Osteoblast (primary cell): ENCODE measurements around the gene TACR3. TPM values are rescaled to one million over a fixed set of nuclear protein-coding genes. Genes with fewer than 3 reads are reported as not detected.
"Not testable (repeated sequence)": the region's sequence is repeated elsewhere in the genome, so short reads cannot be mapped to it uniquely, and the experiment has no call there.

Experiments used
- DNase-seq: peaks from one replicate; pipeline ENCODE4 v3.0.0; 2011; ENCODE audit warnings: low spot score, mixed read lengths; ENCODE audit not compliant: insufficient read length; ENCODE audit errors: missing footprints
- H2AFZ ChIP-seq: 2 replicates; pipeline ENCODE4 v1.6.0; 2011; ENCODE audit warnings: mild to moderate bottlenecking, low read length
- H3K27ac ChIP-seq: 2 replicates; pipeline ENCODE4 v1.5.1; 2011; ENCODE audit warnings: mild to moderate bottlenecking, low read depth, low read length, moderate library complexity
- H3K27me3 ChIP-seq: 2 replicates; pipeline ENCODE4 v1.6.0; 2012; ENCODE audit warnings: mild to moderate bottlenecking, control low read depth, inconsistent platforms, low read length, moderate library complexity; ENCODE audit not compliant: insufficient read depth
- H3K36me3 ChIP-seq: 2 replicates; pipeline ENCODE4 v1.5.1; 2011; ENCODE audit warnings: mild to moderate bottlenecking, low read length, control low read depth, moderate library complexity; ENCODE audit not compliant: insufficient read depth
- H3K4me1 ChIP-seq: 2 replicates; pipeline ENCODE4 v1.5.1; 2011; ENCODE audit warnings: mild to moderate bottlenecking, low read length, control low read depth, moderate library complexity; ENCODE audit not compliant: insufficient read depth
- H3K4me2 ChIP-seq: 2 replicates; pipeline ENCODE4 v1.6.0; 2011; ENCODE audit warnings: mild to moderate bottlenecking, low read length; ENCODE audit not compliant: insufficient read depth
- H3K4me3 ChIP-seq: fragments of 200-600 bp; sonication (generic); 3 replicates; pipeline ENCODE4 v1.5.1; 2012; ENCODE audit warnings: mild to moderate bottlenecking, low read length, inconsistent platforms; ENCODE audit not compliant: insufficient read depth
- H3K79me2 ChIP-seq: 2 replicates; pipeline ENCODE4 v1.6.0; 2012; ENCODE audit warnings: mild to moderate bottlenecking, low read length, control low read depth, inconsistent platforms; ENCODE audit not compliant: insufficient read depth
- H3K9me3 ChIP-seq: 2 replicates; pipeline ENCODE4 v1.5.1; 2011; ENCODE audit warnings: low read depth, low read length, control low read depth
- H4K20me1 ChIP-seq: 2 replicates; pipeline ENCODE4 v1.6.0; 2012; ENCODE audit warnings: mild to moderate bottlenecking, low read length, control low read depth; ENCODE audit not compliant: insufficient read depth
- total RNA-seq: library from RNA; depleted of rRNA; stranded (reverse); fragments of >200 nt; gene quantifications from 2 replicates; pipeline ENCODE4 v1.2.3, GENCODE V29; 2012
- TF ChIP-seq, protein P1 (sequence below): IDR thresholded peaks from 2 replicates; pipeline ENCODE4 v1.5.1; 2011; ENCODE audit warnings: mild to moderate bottlenecking, low read depth, low read length, moderate library complexity; ENCODE audit errors: extremely low read depth

The TACR3 gene
- total RNA-seq, 1 donor = not detected

DNA sequence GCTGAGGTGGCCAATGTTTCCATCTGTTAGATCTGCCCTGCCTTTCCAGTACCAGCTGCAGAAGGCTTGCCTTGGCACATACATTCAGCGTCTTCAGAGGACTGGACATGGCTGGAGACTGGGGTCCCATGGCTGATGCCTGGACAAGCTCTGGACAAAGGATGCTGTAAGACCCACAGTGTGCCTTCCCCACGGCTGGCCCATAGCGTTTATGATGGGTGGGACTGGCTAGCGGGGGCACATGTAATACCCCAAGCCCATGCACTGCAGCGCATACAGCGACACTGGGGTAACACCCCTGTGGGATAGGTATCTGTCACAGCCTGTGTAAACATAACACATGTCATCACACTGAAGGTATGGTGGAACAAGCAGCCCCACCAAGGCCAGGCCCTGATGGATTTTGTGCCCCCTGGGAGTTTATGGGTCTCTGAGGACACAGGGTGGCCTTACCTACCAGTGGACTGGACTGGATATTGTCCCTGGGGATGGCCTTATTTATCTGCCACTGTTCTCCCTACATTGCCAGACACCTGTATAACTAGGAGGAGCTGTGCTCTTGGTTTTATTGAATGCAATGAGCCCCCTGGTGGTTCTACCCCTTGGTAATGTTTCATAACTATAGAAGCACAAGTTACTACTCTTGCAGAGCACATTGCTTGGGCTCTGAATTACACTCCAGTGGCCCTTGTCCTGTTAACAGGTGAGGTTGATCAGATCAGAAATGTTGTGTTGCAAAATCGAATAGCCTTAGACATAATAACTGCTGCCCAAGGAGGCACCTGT, 34.3 kb upstream of the TACR3 start:
- no peak overlapping the region for H3K4me3 ChIP-seq
- H3K36me3 ChIP-seq = no peaks in the 10 kb centered on the region
- H3K27me3 ChIP-seq = no peaks in the 10 kb centered on the region
- no peak for DNase-seq
- H4K20me1 ChIP-seq = no peaks in the 10 kb centered on the region
- H3K27ac ChIP-seq = no peak overlapping the region
- H3K9me3 ChIP-seq = peaks cover 2% of the 10 kb centered on the region
- no peak overlapping the region for H3K4me2 ChIP-seq
- no peaks in the 10 kb centered on the region for H3K4me1 ChIP-seq
- no peak overlapping the region for H2AFZ ChIP-seq
- TF ChIP-seq, protein P1, sequence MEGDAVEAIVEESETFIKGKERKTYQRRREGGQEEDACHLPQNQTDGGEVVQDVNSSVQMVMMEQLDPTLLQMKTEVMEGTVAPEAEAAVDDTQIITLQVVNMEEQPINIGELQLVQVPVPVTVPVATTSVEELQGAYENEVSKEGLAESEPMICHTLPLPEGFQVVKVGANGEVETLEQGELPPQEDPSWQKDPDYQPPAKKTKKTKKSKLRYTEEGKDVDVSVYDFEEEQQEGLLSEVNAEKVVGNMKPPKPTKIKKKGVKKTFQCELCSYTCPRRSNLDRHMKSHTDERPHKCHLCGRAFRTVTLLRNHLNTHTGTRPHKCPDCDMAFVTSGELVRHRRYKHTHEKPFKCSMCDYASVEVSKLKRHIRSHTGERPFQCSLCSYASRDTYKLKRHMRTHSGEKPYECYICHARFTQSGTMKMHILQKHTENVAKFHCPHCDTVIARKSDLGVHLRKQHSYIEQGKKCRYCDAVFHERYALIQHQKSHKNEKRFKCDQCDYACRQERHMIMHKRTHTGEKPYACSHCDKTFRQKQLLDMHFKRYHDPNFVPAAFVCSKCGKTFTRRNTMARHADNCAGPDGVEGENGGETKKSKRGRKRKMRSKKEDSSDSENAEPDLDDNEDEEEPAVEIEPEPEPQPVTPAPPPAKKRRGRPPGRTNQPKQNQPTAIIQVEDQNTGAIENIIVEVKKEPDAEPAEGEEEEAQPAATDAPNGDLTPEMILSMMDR = no peak
- H3K79me2 ChIP-seq = no peaks in the 10 kb centered on the region

- not testable (repeated sequence) for H3K79me2 ChIP-seq, H3K9me3 ChIP-seq, H3K36me3 ChIP-seq, H3K4me3 ChIP-seq, H3K4me1 ChIP-seq, H3K27me3 ChIP-seq, H3K27ac ChIP-seq, H3K4me2 ChIP-seq, DNase-seq, H4K20me1 ChIP-seq, H2AFZ ChIP-seq
Measured at GRCh38 chr4:103723150-103723549, 3.4 kb upstream of the TACR3 start.

DNA sequence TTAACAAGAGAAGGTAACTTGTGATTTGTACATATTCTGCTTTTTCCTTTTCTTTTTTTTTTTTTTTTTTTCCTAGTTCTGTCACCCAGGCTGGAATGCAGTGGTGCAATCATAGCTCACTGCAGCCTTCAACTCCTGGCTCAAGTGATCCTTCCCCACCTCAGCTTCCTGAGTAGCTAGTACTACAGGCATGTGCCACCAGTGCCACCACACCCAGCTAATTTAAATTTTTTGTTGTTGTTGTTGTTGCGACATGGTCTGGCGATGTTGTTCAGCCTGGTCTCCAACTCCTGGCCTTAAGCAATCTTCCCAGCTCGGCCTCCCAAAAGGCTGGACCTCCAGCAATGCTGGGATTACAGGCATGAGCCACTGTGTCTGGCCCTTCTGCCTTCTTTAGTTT, 1.5 kb upstream of the TACR3 start:
- H3K4me3 ChIP-seq = no peak overlapping the region

GRCh38 chr4:103720661-103721060, 876 bp upstream of the TACR3 start:
- no peak overlapping the region for H3K4me3 ChIP-seq
- no peaks in the 10 kb centered on the region for H3K9me3 ChIP-seq
- no peaks in the 10 kb centered on the region for H3K27me3 ChIP-seq
- no peak overlapping the region for H2AFZ ChIP-seq
- H3K36me3 ChIP-seq = no peaks in the 10 kb centered on the region
- no peak overlapping the region for H3K4me2 ChIP-seq
- TF ChIP-seq, protein P1 = no peak
- no peaks in the 10 kb centered on the region for H3K79me2 ChIP-seq
- no peaks in the 10 kb centered on the region for H3K4me1 ChIP-seq
- no peak overlapping the region for H3K27ac ChIP-seq
- DNase-seq = peak; percentile 26
- H4K20me1 ChIP-seq = no peaks in the 10 kb centered on the region

More for the DNA sequence above, 1.5 kb upstream of the TACR3 start:
- H4K20me1 ChIP-seq = no peaks in the 10 kb centered on the region
- H3K79me2 ChIP-seq = no peaks in the 10 kb centered on the region
- no peak for DNase-seq
- TF ChIP-seq, protein P1 = no peak
- H2AFZ ChIP-seq = no peak overlapping the region
- no peaks in the 10 kb centered on the region for H3K36me3 ChIP-seq
- H3K9me3 ChIP-seq = no peaks in the 10 kb centered on the region
- H3K4me1 ChIP-seq = no peaks in the 10 kb centered on the region
- H3K27ac ChIP-seq = no peak overlapping the region
- H3K4me2 ChIP-seq = no peak overlapping the region
- H3K27me3 ChIP-seq = no peaks in the 10 kb centered on the region
